CD4-positive, alpha-beta T cell treated with Interleukin-4 for 1 hour (primary cell): Measurements from ENCODE around the gene CCDC13.
A peak's percentile ranks its signal among the peaks of the same experiment; 100 is the strongest.

Source experiments
- DNase-seq, 2 donors: peaks; one replicate each; pipeline ENCODE4 v3.0.0-alpha.2; 2020 to 2022

The CCDC13 gene

DNA sequence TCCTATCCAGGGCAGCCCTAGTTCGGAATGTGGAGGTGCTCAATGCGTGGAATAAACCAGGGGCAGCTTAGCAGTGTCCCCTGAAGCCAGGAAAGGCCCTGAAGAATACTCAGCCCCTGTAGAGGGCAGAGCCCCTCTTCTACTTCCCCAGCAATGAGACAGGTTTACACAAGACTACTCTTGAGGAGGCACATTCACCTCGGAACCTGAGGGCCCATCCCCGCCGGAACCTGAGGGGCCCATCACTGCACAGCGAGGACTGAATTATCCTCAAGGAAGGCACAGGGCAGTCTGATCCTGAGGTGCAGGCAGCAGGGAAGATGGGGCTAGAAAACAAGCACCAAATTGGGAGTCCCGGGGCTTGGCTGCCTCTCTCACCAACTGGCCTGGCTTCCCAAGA lies 22.2 kb downstream of the CCDC13 start:
- DNase-seq: no peak

DNA sequence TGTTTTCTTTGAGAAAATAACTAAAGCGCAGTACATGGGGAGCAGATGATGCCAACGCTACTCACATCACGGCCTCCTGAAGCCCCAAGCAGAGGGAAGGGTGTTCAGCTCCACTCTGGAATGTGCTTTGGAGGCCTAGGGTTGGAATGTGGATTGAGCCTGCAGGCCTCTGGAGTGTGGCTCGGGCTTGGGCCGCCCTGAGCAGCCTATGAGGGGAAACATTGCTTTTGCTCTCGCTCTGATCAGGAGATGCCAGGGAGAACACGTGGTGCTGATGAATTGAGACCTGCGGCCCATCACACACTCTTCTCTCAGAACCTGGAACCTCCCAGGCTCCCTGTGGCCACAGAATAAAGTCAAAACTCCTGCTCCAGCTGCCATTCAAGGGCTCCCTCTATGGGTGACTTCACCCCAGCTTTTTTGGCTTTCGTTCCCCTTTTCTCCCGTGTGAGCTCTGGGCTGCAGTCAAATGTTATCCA lies 23.3 kb downstream of the CCDC13 start:
- DNase-seq: peak in 1 of 2 donors; percentile 14

DNA sequence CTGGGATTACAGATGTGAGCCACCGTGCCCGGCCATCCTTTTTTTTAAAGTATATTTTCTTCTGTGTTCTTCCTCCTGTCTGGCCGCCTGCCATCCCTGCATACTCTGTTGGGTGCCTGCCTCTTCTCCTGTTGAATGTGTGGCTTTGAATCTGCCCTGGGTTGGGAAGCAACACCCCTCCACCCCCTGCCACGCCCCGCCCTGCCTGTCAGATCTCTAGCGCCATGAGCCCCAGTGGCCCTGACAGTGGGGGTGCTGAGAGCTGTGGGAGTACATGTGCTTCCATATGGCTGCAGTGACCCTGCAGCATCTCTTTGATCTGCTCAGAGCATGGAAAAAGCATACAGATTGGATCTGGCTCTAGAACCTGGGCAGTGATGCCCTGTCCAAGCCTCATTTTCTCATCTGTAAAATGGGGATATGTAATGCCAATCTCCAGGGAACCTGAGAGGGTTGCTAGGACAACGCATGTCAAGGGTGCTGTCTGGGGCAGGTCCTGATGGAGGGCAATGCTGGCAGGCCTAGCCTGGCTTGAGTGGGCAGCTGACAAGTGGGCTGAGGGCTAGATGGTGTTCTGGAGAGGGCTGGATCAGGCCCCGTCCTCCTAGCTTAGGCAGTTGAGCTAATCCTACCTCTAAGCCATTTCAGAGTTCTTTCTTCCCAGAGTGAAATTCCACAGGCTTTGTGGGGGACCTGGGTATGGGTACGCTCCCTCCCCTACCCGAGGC lies 23.9 kb downstream of the CCDC13 start:
- DNase-seq: no peak

DNA sequence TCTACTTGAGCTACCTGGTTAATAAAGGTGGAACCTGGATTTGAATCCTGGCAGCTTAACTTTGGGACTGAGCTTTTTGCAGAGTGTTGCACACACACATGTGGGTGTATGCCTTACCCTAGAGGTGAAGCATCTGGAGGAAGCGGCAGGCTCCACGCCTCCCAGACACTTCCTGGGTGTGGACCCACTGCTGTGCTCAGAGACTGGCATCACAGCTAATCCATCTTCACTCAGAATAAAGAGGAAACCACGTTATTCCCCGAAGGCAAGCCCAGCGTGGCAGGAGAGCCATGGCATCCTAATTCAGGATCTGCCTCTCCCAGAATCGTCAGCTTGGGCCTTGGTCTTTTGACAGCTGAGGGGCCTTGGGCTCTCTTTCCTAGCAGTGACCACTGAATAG lies 25.5 kb downstream of the CCDC13 start:
- DNase-seq: peak; percentile 40 to 43

DNA sequence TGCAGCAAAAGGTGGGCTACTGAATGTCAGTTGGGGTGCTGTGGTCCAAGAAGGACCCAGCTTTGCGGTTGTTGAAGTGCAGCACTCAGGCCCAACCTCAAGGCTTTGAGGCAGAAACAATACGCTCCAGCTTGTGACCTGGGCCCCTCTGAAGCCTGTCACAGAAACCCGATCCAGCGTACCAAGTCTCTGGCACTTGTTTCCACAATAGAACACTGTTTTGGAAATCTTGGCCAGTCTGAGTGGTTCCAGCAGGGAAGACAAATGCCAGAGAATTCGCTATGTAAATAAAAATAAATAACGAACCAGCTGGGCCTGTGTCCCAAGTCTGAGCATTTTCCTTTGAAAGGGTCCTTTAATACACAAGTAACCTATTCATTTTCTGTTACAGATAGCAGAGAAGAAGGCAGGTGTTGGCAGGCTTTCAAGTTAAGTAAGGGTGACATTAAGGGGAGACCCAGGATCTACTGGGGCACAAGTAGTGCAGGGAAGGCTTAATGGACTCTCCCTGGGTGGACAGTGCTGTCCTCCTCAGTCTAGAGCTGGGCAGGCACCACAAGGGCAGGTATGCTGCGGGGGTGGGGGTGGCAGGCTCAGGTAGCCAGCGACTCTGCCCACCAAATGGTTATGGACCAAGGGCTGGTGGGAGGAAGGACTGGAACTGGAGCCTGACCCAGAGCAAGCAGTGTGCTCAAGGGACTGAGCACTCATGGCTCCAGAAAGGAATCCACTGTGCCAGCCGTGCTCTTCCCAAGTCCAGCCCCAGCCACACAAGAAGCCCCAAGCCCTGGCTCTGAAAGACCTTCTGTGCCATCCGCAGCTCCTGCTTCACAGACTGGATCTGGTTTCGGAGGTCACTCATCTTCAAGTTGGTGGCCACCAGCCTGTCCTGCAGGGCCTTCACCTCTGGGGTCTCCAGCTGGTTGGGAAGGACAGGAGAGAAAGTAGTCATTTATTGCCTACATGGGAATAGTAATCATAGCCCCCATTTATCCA lies 26.3 kb downstream of the CCDC13 start:
- DNase-seq: no peak

DNA sequence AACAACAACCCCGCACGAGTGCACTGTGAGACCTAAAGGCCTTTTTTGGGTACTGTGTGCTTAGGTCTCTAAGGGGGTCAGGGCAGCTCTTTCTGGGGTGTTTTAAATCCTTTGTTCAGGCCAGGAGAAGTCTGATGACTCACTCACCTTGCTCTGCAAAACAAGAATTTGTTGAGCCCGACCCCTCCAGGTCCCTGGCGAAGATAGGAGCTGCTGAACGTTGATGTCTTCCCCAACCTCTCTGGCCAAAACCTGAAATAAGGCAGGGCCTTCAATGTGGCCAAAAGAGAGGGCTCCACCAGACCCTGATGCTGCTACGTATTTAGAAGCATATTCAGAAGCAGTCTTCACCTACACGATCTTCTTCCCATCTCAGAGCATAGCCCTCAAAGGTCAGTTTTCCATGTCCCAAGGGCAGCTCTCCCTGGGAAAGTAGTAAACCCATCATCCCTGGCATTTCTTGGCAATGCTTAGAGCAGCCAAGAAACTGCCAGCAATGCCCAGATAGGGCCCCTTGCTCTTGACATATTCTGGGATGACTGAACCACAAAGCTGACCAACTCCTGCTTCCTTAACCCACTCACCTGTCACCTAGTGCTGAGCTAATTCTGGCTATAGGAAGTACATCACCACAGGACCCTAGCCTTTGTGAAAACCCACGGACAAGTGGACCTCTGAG lies 27.1 kb downstream of the CCDC13 start:
- DNase-seq: no peak

DNA sequence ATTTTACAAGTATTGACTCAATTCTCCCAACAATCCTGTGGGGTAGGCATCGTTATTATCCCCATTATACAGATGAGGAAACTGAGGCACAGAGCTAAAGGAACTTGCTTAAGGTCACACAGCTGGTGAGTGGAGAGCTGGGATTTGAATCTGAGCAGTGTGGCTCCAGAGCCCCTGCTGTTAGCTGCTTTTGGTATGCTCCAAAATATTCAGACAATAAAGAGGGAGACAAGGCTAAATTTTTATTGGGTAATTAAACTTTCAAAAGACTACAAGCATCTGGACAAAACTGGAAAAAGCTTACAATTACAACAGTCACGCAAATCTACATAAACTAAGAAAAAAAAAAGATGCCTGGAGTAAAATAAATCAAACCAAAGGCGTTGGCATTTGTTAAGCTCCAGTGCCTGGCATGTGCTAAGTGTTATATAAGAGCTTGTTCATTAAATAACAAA lies 27.7 kb downstream of the CCDC13 start:
- no peak for DNase-seq

DNA sequence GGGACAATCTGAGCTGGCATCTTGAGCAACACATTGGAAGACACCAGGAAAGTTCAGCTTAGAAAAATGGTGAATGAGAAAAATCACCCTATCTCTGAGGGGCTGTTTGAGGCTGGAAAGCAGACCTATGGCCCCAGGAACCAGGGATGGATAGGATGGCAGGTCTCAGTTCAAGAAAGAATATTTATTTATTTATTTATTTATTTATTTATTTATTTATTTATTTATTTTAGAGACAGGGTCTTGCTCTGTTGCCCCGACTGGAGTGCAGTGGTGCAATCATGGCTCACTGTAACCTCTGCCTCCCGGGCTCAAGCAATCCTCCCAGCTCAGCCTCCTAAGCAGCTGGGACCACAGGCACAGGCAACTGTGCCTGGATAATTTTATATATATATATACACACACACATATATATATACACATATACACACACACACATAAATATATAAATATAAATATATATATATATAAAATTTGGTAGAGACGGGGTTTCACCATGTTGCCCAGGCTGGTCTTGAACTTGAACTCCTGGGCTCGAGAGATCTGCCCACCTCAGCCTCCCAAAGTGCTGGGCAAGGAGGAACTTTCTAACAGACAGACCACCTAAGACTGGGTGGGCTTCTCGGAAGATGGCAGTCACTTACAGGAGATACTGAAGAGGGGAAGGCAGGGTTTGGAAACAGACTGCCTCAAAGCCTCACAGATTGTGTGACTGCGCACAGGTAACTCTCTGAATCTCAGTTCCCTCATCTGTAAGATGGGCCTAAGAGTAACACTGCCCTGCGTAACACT lies 29.7 kb downstream of the CCDC13 start:
- no peak for DNase-seq

DNA sequence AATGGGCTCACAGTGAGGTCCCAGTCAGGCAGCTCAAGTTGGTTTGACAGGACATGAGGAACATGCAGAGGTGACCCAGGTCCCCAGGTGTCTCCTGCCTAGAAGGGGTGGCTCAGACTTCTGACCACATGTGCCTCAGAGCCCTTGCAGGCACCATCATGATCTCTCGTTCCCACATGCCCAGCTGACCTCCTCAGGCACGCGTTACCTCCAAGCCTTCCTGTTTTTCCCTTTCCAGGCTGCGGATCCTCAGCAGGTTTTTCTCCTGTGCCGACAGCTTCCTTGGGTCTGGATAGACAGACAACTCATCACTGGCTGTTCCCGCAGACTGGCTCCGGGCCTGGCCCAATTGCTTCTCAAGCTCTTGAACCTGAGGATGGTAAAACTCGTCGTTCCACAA lies 30.4 kb downstream of the CCDC13 start:
- no peak for DNase-seq

DNA sequence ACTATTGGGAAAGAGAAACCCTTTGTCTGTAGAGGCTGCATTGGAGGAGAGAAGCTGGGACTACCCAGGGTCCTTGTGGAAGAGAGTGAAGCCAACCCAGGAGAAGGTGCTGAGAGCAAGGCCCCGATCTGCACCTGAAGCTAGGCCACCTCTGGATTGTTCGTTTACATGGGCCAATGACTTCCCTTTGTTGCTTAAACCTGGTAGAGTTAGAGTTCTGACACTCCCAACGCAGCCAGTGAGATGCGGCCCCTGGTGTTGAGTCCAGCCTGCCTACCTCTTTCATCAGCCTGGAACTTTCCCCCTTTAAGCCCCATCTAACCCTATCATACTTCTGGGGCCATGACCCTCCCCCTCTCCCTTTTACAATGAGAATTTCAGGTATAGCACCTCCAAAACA lies 30.8 kb downstream of the CCDC13 start:
- DNase-seq: no peak

DNA sequence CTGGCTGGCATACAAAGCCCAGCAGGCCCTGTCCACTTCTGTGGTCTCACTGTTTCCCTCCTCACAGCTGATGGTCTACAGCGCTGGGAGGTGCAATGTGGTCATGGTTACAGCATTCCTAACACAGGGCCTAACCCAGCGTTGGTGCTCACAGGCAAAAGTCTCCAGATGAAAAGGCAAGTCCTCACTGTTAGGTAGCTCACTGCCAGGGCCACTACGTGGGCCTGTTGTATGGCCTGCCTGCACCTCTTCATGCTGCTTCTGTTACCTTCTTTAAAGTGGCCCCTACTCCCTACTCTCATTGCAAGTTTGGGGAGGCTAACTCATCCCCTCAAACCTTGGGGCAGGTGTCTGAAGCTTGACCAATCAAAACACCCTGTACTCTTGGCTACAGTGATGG lies 31.3 kb downstream of the CCDC13 start:
- no peak for DNase-seq

DNA sequence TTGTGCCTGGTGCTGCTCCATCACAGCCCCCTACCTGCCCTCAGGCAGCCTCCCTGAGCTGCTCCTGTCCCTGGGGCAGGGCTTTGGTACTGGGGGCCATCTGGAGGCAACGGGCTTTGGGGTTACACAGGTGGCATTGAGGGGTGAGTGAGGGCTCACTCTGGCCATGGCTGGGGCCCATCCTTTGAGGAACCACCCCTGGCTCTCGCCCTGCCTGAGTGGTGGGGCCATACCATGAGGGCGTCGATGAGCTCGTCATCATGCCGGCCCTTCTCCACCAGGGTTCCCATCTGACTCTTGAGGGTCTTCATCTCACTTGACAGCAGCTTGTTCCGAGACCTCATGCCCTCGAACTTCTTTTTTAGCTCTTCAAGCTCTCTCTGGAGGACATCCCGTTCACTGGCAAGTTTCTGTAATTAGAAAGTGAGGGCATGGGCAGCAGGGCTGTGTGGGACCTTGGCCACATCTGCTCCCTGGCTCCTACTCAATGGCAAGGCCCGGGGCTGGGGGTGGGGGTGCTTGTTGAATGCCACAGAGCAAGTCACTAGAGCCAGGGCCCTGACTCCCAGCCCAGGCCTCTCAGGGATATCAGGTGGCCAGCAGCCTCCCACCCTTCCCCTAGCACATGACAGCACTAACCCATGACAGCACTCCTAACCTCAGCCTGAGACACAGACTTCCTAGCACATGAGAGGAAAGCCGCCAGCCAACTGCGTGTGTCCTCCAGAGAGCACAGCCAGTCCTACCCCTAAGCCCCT lies 33.5 kb downstream of the CCDC13 start:
- no peak for DNase-seq

DNA sequence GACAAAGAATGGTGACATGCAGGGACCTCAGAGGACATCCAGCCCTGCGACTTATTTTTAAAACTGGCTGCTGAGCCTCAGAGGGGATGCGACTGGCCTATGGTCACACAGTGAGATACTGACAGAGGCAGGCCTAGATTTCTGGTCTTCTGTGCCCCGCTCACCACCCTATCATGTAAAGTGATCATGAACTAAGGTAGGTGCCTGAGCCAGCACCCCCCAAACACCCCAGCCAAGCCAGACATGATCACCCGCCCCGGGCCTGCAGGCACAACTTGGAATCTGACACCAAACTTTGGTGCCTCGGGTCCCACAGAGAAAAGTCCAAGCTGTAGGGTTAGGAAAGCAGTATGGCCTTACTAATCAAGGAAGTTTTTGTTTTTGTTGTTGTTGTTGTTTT lies 36.5 kb downstream of the CCDC13 start:
- no peak for DNase-seq

DNA sequence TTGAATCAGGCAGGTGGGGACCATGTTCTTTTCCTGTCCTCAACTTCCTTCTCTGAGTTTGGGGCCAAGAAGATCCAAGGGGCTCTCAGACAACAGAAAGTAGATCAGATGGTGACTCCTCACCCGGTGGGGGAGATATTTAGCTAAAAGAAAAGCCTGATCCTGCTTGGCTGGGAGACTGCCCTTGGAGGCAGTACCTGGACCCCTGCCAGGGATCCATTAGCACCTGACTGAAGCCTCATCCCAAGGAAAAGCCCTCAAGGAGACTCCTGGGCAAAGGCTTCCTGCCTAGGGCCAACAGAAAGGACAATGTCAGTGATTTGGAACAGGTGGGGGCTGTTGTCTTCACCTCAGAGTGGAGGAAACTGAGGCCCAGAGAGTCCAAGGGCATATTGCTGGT lies 37.0 kb downstream of the CCDC13 start:
- no peak for DNase-seq

DNA sequence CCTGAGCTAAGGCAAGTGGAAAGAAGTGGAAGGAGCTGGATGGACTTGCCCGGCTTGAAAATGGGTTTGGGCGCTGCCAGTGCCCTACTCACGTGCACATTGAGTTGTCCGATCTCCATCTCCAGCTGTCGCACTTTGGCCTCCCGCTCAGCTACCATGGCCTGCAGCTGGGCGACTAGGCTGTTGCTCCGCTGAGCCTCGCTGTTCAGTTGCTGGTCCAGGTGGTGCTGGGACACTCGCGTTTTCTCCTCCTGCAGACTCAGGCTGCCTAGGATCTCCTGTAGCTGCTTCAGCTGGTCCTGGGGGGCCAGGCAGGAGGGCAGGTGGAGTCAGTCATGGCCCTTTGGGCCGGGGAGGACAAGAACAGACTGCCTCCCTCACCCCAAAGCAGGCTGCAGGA lies 37.4 kb downstream of the CCDC13 start:
- DNase-seq: no peak

DNA sequence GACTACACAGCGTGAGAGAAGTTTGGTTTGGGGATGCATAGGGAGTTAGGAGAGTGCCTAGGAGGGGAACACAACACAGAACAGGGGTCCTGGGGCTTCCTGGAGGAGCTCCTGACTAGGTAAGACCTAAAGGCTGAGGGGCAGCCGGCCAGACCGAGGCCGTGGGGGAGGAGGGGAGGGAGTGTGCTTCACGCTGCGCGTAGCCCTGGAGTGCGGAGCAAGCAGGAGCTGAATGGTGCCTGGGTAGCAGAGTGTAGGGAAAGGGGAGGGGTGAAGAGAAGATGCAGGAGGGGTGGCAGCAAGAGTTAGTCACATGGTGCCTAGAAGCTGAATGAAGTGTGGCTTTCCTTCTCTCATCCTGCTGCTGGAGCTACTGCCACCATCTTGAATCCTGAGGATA lies 38.0 kb downstream of the CCDC13 start:
- DNase-seq: no peak

DNA sequence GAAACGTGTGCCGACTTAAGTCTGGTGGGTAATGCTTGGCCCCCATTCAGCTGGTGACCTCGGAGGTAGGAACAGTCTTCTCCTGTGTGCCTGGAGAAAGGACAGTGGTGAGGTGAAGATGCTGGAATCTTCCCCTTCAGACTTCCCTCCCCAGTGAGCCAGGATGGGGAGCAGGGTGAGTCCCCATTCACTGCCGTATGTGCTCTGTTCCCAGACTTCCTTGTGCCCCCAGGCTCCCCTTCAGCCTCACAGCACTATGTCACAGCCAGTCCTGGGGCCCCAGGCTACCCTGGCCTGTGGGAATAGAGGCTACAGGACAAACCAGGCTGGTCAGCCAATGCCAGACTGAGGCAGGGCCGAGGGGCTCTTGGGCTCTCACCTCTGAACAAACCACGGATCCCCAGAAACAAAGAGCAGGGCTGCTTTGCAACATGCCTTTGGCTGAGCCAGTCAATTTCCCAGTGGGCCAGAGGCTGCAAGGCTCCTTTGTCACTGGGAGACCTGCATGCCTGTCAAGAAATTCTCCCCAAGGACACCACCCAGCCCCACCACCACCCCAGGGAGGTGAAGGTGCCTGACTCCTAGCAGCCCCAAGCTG lies 38.7 kb downstream of the CCDC13 start:
- no peak for DNase-seq

DNA sequence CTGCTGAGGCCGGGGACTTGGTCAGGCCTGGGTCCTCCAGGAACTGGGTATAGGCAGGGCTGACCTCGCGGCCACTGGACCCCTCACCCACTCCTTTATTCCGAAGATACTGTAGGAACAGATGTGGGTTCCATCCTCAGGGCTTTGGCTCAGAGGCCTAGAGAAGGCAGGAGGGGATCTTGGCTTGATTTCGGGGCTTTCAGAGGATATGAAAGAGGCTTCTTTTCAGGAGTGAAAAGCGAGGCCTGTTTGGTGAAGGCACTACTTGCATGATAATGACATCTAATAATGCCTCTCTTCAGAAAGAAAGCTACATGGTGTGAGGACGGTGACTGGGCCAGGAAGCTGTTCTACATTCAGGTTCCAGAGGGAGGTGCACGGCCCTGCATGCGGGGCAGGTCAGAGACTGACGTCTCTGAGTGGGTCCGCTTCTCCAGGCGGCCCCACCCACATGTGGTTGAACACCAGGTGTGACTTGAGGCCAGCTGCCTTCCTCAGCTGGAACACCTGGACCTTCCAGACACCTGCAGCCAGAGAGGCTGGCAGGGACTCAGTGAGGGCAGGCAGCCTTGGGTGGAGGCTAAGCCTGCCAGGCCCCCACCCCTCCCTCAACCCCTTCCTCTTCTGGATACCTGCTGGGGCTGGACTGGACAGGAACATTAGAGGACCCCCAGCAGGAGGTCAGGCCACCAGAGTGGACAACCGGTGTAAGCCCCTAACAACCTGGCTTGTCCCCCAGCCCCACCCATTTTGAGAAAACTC lies 39.4 kb downstream of the CCDC13 start:
- no peak for DNase-seq

DNA sequence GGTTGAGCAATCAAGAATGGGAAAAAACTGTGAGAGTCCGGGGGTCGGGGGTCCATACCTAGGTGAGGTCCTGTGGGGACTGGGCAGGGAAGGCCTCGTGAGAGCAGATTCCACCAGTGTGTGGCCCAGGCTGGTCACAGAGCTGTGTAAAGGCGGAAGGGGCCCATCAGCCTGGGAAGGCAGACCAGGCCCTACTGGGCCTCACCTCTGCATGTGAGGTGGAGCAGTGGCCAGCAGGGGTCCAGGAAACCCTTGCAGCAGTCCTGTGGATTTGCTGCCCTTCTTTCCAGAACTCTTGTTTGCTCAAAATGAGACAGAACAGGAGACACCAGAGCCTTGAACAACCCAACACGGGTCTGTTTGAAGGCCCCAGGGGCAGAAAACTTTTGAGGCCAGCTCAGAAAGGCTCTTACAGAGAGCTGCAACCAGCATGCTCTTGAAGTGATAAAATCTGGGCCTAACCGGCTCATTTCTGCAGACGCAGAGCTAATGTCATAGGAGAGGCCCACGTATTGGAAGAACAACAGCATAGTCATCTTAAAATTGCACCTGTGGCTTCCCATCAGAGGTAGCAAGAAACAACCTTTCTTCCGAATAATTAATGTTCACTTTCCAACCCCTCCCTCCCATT lies 40.1 kb downstream of the CCDC13 start:
- DNase-seq: no peak
